Neuronal stem cell (in vitro differentiated cells): Measurements from ENCODE around the gene SPTBN5.

Experiments
- DNase-seq: peaks from one replicate; pipeline ENCODE4 v3.0.0-alpha.2; 2013; ENCODE audit warnings: low spot score
- H2AFZ ChIP-seq: one replicate; pipeline ENCODE4 v1.6.1; 2013; ENCODE audit warnings: mild to moderate bottlenecking, low read length, inconsistent platforms
- H2AK5ac ChIP-seq: 2 replicates; pipeline ENCODE4 v1.6.1; 2013; ENCODE audit warnings: low read depth, mild to moderate bottlenecking, inconsistent platforms, low read length, moderate library complexity, mixed read lengths
- H2BK120ac ChIP-seq: 2 replicates; pipeline ENCODE4 v1.6.1; 2013; ENCODE audit warnings: low read depth, mild to moderate bottlenecking, inconsistent platforms, low read length, moderate library complexity, mixed read lengths
- H2BK12ac ChIP-seq: one replicate; pipeline ENCODE4 v1.6.1; 2013; ENCODE audit warnings: low read length, inconsistent platforms
- H2BK15ac ChIP-seq: 2 replicates; pipeline ENCODE4 v1.6.1; 2013; ENCODE audit warnings: mild to moderate bottlenecking, low read length, inconsistent platforms, mixed read lengths
- H2BK5ac ChIP-seq: one replicate; pipeline ENCODE4 v1.6.1; 2013; ENCODE audit warnings: inconsistent platforms, mild to moderate bottlenecking, low read length, moderate library complexity
- H3K14ac ChIP-seq: one replicate; pipeline ENCODE4 v1.6.1; 2013; ENCODE audit warnings: low read length, inconsistent platforms
- H3K18ac ChIP-seq: 2 replicates; pipeline ENCODE4 v1.6.1; 2013; ENCODE audit warnings: low read length, inconsistent platforms
- H3K23ac ChIP-seq: 2 replicates; pipeline ENCODE4 v1.6.1; 2013; ENCODE audit warnings: low read depth, mild to moderate bottlenecking, mixed read lengths, low read length, inconsistent platforms; ENCODE audit not compliant: poor library complexity
- H3K27ac ChIP-seq: replicated peaks from 3 replicates; pipeline ENCODE4 v1.5.1; 2013; ENCODE audit warnings: low read length, inconsistent platforms
- H3K27me3 ChIP-seq, 3 experiments: 2 replicates each; pipeline ENCODE4 v1.6.1; 2013; ENCODE audit warnings: low read length in 3 of 3, mild to moderate bottlenecking in 2 of 3, inconsistent platforms in 1 of 3, low read depth in 1 of 3, mixed read lengths in 1 of 3, moderate library complexity in 1 of 3; ENCODE audit not compliant: control insufficient read depth in 3 of 3, insufficient read depth in 3 of 3
- H3K36me3 ChIP-seq, 2 donors: replicated peaks in 1 of 2; 2 replicates each; pipeline ENCODE4 v1.6.1; 2013; ENCODE audit warnings: low read length in 2 of 2; ENCODE audit not compliant: control insufficient read depth in 2 of 2, insufficient read depth in 2 of 2
- H3K4ac ChIP-seq: 2 replicates; pipeline ENCODE4 v1.6.1; 2013; ENCODE audit warnings: inconsistent platforms, mild to moderate bottlenecking, low read length, moderate library complexity
- H3K4me1 ChIP-seq, 2 donors: 1 replicate in 1 of 2; 2 replicates in 1 of 2; pipeline ENCODE4 v1.6.1; 2013; ENCODE audit warnings: low read length in 2 of 2, low read depth in 1 of 2; ENCODE audit not compliant: control insufficient read depth in 2 of 2, insufficient read depth in 1 of 2
- H3K4me2 ChIP-seq: one replicate; pipeline ENCODE4 v1.6.1; 2013; ENCODE audit warnings: mild to moderate bottlenecking, low read length, inconsistent platforms; ENCODE audit not compliant: insufficient read depth, poor library complexity, severe bottlenecking
- H3K4me3 ChIP-seq, 2 donors: 2 replicates each; pipeline ENCODE4 v1.5.1; 2013; ENCODE audit warnings: low read length in 2 of 2, mild to moderate bottlenecking in 2 of 2, inconsistent platforms in 1 of 2, moderate library complexity in 1 of 2
- H3K79me1 ChIP-seq: one replicate; pipeline ENCODE4 v1.6.1; 2013; ENCODE audit warnings: low read depth, mild to moderate bottlenecking, inconsistent platforms, low read length, moderate library complexity
- H3K9ac ChIP-seq: one replicate; pipeline ENCODE4 v1.6.1; 2013; ENCODE audit warnings: mild to moderate bottlenecking, low read depth, low read length, inconsistent platforms; ENCODE audit not compliant: poor library complexity
- H3K9me3 ChIP-seq, 2 donors: replicated peaks in 1 of 2; 2 replicates each; pipeline versions ENCODE3 to v1.6.1; 2013; ENCODE audit warnings: low read length in 2 of 2, mild to moderate bottlenecking in 2 of 2, inconsistent platforms in 1 of 2, low read depth in 1 of 2, mixed read lengths in 1 of 2, moderate library complexity in 1 of 2; ENCODE audit not compliant: control insufficient read depth in 2 of 2, insufficient read depth in 1 of 2
- H4K8ac ChIP-seq: one replicate; pipeline ENCODE4 v1.6.1; 2013; ENCODE audit warnings: low read depth, mild to moderate bottlenecking, inconsistent platforms, low read length, moderate library complexity
- H4K91ac ChIP-seq: one replicate; pipeline ENCODE4 v1.6.1; 2013; ENCODE audit warnings: low read length, low read depth, mild to moderate bottlenecking, inconsistent platforms; ENCODE audit not compliant: poor library complexity
- WGBS, 2 donors: extraction: QIAGEN DNeasy Blood & Tissue Kit; methylation state at CpG; one replicate each; pipeline ENCODE4 v1.1.7; 2013; ENCODE audit warnings: missing lambda C conversion rate in 2 of 2, mixed read lengths in 1 of 2; ENCODE audit not compliant: insufficient read length in 2 of 2, insufficient replicate concordance in 1 of 2; ENCODE audit errors: extremely low coverage in 2 of 2; 5-methylcytosine and 5-hydroxymethylcytosine counted together

SPTBN5 gene

GRCh38 chr15:41881086-41881485, 12.8 kb downstream of the SPTBN5 start:
- Histone ChIP-seq H4K91ac (no peak overlapping the region), H2AK5ac (no peak overlapping the region), H3K79me1 (no peaks in the 10 kb centered on the region), H3K14ac (no peak overlapping the region), H2BK120ac (no peak overlapping the region), H3K23ac (no peak overlapping the region), H3K27ac (no peak overlapping the region), H3K9me3 (peaks cover 0 to 6% of the 10 kb centered on the region in 2 donors), H4K8ac (no peak overlapping the region), H3K4me1 (peaks cover 1 to 8% of the 10 kb centered on the region in 2 donors), H3K18ac (no peak overlapping the region), H2BK12ac (no peak overlapping the region), H3K4me2 (no peak overlapping the region), H3K9ac (no peak overlapping the region), H2AFZ (no peak overlapping the region), H3K4me3 (no peak overlapping the region), H2BK5ac (no peak overlapping the region), H3K27me3 (peaks cover 2 to 38% (median 30%) of the 10 kb centered on the region in 3 experiments), H3K4ac (no peak overlapping the region), H3K36me3 (no peaks in the 10 kb centered on the region), H2BK15ac (no peak overlapping the region)
- no peak for DNase-seq
- WGBS, 2 donors, result no CpG with 5 or more reads among the region's 8 CpGs

- DNase-seq, result no peak
- no peak overlapping the region for H3K23ac ChIP-seq
- no peak overlapping the region for H2AFZ ChIP-seq
- peak overlapping the region; percentile 47 for H3K14ac ChIP-seq
- H3K18ac ChIP-seq, result no peak overlapping the region
- no peak overlapping the region for H3K4ac ChIP-seq
- H2AK5ac ChIP-seq, result no peak overlapping the region
- no peak overlapping the region for H3K4me2 ChIP-seq
- peaks cover 0 to 6% of the 10 kb centered on the region in 2 donors for H3K9me3 ChIP-seq
- H3K27me3 ChIP-seq, result peaks cover 2 to 38% (median 31%) of the 10 kb centered on the region in 3 experiments
- no peak overlapping the region for H3K4me3 ChIP-seq
- H4K91ac ChIP-seq, result no peak overlapping the region
- no peak overlapping the region for H2BK5ac ChIP-seq
- H3K4me1 ChIP-seq, result peaks cover 1 to 8% of the 10 kb centered on the region in 2 donors
- H2BK120ac ChIP-seq, result no peak overlapping the region
- no peak overlapping the region for H2BK12ac ChIP-seq
- no peak overlapping the region for H4K8ac ChIP-seq
- H3K79me1 ChIP-seq, result no peaks in the 10 kb centered on the region
- H2BK15ac ChIP-seq, result no peak overlapping the region
- H3K36me3 ChIP-seq, result no peaks in the 10 kb centered on the region
- no peak overlapping the region for H3K9ac ChIP-seq
- WGBS, 2 donors, result no CpG with 5 or more reads among the region's 10 CpGs
- no peak overlapping the region for H3K27ac ChIP-seq
These were observed 13.5 kb downstream of the SPTBN5 start for GRCh38 chr15:41880156-41880877.

- no peak overlapping the region for H4K8ac ChIP-seq
- peaks cover 2 to 38% (median 32%) of the 10 kb centered on the region in 3 experiments for H3K27me3 ChIP-seq
- H2BK12ac ChIP-seq, result peak overlapping the region; percentile 4
- no peak overlapping the region for H3K4me2 ChIP-seq
- no peak overlapping the region for H4K91ac ChIP-seq
- no peak overlapping the region for H3K4ac ChIP-seq
- peak overlapping the region; percentile 85 for H2AK5ac ChIP-seq
- no peaks in the 10 kb centered on the region for H3K36me3 ChIP-seq
- no peak overlapping the region for H2BK5ac ChIP-seq
- no peak overlapping the region for H3K9ac ChIP-seq
- H3K23ac ChIP-seq, result peak overlapping the region; percentile 5
- H2AFZ ChIP-seq, result no peak overlapping the region
- no peaks in the 10 kb centered on the region for H3K79me1 ChIP-seq
- no peak overlapping the region for H3K4me3 ChIP-seq
- peak overlapping the region; percentile 31 for H3K14ac ChIP-seq
- H3K9me3 ChIP-seq, result peaks cover 0 to 6% of the 10 kb centered on the region in 2 donors
- WGBS, 2 donors, result no CpG with 5 or more reads among the region's 10 CpGs
- H2BK120ac ChIP-seq, result peak overlapping the region; percentile 88
- DNase-seq, result no peak
- no peak overlapping the region for H2BK15ac ChIP-seq
- peak overlapping the region; percentile 35 for H3K18ac ChIP-seq
- no peak overlapping the region for H3K27ac ChIP-seq
- peaks cover 1 to 8% of the 10 kb centered on the region in 2 donors for H3K4me1 ChIP-seq
These were observed 14.5 kb downstream of the SPTBN5 start for GRCh38 chr15:41879321-41879845.

GRCh38 chr15:41878355-41878699, 15.5 kb downstream of the SPTBN5 start:
- Histone ChIP-seq H3K9me3 (peaks cover 0 to 6% of the 10 kb centered on the region in 2 donors), H3K9ac (peak overlapping the region; percentile 33), H3K4me3 (no peak overlapping the region), H2BK120ac (peak overlapping the region; percentile 74), H2BK15ac (no peak overlapping the region), H3K27ac (no peak overlapping the region), H3K4me2 (no peak overlapping the region), H3K14ac (no peak overlapping the region), H2BK12ac (no peak overlapping the region), H4K8ac (no peak overlapping the region), H3K79me1 (no peaks in the 10 kb centered on the region), H3K36me3 (no peaks in the 10 kb centered on the region), H2AFZ (no peak overlapping the region), H3K4ac (no peak overlapping the region), H2AK5ac (peak overlapping the region; percentile 54), H3K18ac (peak overlapping the region; percentile 58), H2BK5ac (no peak overlapping the region), H3K23ac (peak overlapping the region; percentile 56), H3K4me1 (peaks cover 1 to 8% of the 10 kb centered on the region in 2 donors), H3K27me3 (peaks cover 2 to 40% (median 30%) of the 10 kb centered on the region in 3 experiments), H4K91ac (no peak overlapping the region)
- DNase-seq, result no peak
- no CpG with 5 or more reads among the region's 10 CpGs for WGBS, 2 donors
